Measurements from ENCODE around the gene UBL3.

UBL3 gene

GRCh38 chr13:29865934-29866333 lies 15.5 kb upstream of the UBL3 start (continued):
- TF ChIP-seq ZNF133 (tag by site-specific recombination; IDR thresholded peaks at IDR 0.05) = no peak

DNA sequence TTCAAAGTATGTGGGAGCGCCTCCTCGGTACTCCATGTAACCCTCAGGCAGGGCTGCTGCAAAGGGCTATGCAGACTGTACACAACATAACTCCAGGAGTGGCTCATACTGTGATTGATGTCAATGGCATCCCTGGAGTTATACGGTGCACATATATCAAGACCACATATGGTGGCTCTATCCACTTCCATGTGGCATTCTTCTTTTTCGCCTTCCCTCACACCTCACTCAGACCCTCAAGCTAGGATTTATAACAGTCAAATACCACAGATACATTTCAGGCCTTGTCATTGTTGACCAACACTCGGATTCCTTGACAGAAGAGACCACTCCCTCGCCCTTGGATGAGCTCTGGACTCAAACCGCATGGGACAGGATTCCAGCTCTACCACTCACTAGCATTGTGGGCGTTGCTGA lies 11.3 kb upstream of the UBL3 start:
- no peak for TF ChIP-seq ZNF184 (tag by site-specific recombination; IDR thresholded peaks at IDR 0.05)
- no peaks in the 10 kb centered on the region for H3K9me3 ChIP-seq (ENCODE audit: control insufficient read depth, insufficient read depth, low read depth, low read length)
- ChIA-PET POLR2A (interaction anchor here (1.1 kb wide), 1 partner anchor 11 kb away, joined by 3 read pairs; the partner anchor contains the start of gene UBL3), CTCF (no interaction called here)
- H3K4me3 ChIP-seq (ENCODE audit: low read depth, low read length) = no peak overlapping the region
- no peak overlapping the region for H3K27ac ChIP-seq (ENCODE audit: extremely low read depth, low read depth, low read length)
- H3K4me1 ChIP-seq (ENCODE audit: control insufficient read depth, insufficient read depth, low read length) = no peaks in the 10 kb centered on the region
- H3K36me3 ChIP-seq (ENCODE audit: control insufficient read depth in 2 of 2, insufficient read depth in 1 of 2, low read length in 2 of 2) = no peaks in the 10 kb centered on the region

DNA sequence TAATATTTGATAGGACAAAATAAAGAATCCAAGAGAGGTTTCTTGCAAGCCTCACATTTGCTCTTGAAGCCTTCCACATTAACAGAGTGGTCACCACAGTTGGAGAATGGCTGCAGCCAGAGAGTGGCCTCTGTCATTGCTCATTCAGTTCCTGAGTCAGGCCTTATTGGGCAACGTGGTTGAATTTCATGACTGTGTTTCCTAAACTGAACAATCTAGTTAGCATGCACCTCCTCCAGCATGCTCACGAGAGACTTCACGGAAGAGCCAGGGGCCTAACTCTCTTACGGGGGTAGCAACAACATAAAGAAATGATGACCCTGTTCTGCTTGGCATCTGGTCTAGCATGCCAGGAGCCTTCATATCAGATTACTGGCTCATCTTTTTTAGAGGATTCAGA lies 9.6 kb upstream of the UBL3 start:
- Histone ChIP-seq H3K4me1 (ENCODE audit: control insufficient read depth, insufficient read depth, low read length) (no peaks in the 10 kb centered on the region), H3K36me3 (ENCODE audit: control insufficient read depth in 2 of 2, insufficient read depth in 1 of 2, low read length in 2 of 2) (no peaks in the 10 kb centered on the region), H3K9me3 (ENCODE audit: control insufficient read depth, insufficient read depth, low read depth, low read length) (no peaks in the 10 kb centered on the region), H3K4me3 (ENCODE audit: low read depth, low read length) (no peak overlapping the region), H3K27ac (ENCODE audit: extremely low read depth, low read depth, low read length) (no peak overlapping the region)
- POLR2A ChIA-PET = no interaction called here
- TF ChIP-seq, protein P1, sequence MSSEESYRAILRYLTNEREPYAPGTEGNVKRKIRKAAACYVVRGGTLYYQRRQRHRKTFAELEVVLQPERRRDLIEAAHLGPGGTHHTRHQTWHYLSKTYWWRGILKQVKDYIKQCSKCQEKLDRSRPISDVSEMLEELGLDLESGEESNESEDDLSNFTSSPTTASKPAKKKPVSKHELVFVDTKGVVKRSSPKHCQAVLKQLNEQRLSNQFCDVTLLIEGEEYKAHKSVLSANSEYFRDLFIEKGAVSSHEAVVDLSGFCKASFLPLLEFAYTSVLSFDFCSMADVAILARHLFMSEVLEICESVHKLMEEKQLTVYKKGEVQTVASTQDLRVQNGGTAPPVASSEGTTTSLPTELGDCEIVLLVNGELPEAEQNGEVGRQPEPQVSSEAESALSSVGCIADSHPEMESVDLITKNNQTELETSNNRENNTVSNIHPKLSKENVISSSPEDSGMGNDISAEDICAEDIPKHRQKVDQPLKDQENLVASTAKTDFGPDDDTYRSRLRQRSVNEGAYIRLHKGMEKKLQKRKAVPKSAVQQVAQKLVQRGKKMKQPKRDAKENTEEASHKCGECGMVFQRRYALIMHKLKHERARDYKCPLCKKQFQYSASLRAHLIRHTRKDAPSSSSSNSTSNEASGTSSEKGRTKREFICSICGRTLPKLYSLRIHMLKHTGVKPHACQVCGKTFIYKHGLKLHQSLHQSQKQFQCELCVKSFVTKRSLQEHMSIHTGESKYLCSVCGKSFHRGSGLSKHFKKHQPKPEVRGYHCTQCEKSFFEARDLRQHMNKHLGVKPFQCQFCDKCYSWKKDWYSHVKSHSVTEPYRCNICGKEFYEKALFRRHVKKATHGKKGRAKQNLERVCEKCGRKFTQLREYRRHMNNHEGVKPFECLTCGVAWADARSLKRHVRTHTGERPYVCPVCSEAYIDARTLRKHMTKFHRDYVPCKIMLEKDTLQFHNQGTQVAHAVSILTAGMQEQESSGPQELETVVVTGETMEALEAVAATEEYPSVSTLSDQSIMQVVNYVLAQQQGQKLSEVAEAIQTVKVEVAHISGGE (tag by site-specific recombination; conservative IDR thresholded peaks at IDR 0.05; ENCODE audit: low read depth) = no peak
- TF ChIP-seq ZNF48 (tag by site-specific recombination; IDR thresholded peaks at IDR 0.05) (no peak), ZNF701 (tag by site-specific recombination; IDR thresholded peaks at IDR 0.05) (no peak), KLF16 (tag by site-specific recombination; IDR thresholded peaks at IDR 0.05) (no peak), ZNF670 (tag by site-specific recombination; IDR thresholded peaks at IDR 0.05; ENCODE audit: low read depth) (no peak), ZNF394 (tag by site-specific recombination; IDR thresholded peaks at IDR 0.05; ENCODE audit: borderline replicate concordance) (no peak), ZNF350 (tag by site-specific recombination; IDR thresholded peaks at IDR 0.05) (no peak), ZNF133 (tag by site-specific recombination; IDR thresholded peaks at IDR 0.05) (no peak), ZNF707 (tag by site-specific recombination; IDR thresholded peaks at IDR 0.05) (no peak), SP2 (tag by site-specific recombination; IDR thresholded peaks at IDR 0.05) (no peak), IKZF3 (tag by site-specific recombination; IDR thresholded peaks at IDR 0.05) (no peak)
- TF ChIP-seq, protein P2, sequence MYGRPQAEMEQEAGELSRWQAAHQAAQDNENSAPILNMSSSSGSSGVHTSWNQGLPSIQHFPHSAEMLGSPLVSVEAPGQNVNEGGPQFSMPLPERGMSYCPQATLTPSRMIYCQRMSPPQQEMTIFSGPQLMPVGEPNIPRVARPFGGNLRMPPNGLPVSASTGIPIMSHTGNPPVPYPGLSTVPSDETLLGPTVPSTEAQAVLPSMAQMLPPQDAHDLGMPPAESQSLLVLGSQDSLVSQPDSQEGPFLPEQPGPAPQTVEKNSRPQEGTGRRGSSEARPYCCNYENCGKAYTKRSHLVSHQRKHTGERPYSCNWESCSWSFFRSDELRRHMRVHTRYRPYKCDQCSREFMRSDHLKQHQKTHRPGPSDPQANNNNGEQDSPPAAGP (tag by site-specific recombination; IDR thresholded peaks at IDR 0.05) = no peak
- CTCF ChIA-PET = interaction anchor here (0.7 kb wide), 1 partner anchor 255 kb away, joined by 3 read pairs; no protein-coding TSS in a partner anchor

DNA sequence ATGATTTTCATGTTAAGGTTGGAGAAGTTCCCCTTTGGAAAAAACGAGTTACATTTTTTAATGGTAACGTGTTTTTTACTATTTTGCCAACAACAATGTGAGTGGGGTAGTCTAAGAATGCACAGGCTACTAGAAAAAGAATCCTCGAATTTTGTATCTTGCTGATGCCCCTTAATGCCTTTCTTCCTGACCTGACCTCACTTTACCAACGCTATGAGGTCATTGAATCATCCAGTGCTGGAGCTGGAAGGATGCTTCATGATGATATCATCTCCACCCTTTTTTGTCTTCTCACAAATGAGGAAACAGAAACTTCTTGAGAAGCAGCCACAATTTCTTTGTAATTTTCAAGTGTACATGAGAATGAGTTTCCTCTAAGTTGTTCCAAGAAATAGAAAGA lies 8.2 kb upstream of the UBL3 start:
- CTCF ChIA-PET = no interaction called here
- POLR2A ChIA-PET = interaction anchor here (0.5 kb wide), 1 partner anchor 21 kb away, joined by 3 read pairs; no protein-coding TSS in a partner anchor
- TF ChIP-seq SCRT1 (tag by site-specific recombination; IDR thresholded peaks at IDR 0.05; ENCODE audit: borderline replicate concordance) (no peak), ZNF704 (tag by site-specific recombination; IDR thresholded peaks at IDR 0.05) (no peak), ZNF311 (tag by site-specific recombination; IDR thresholded peaks at IDR 0.05; ENCODE audit: borderline replicate concordance) (no peak), RBAK (tag by site-specific recombination; IDR thresholded peaks at IDR 0.05) (no peak), ZBTB7A (tag by site-specific recombination; IDR thresholded peaks at IDR 0.05; ENCODE audit: low read depth) (no peak), ZSCAN5A (tag by site-specific recombination; IDR thresholded peaks at IDR 0.05) (no peak)
- TF ChIP-seq, protein P3, sequence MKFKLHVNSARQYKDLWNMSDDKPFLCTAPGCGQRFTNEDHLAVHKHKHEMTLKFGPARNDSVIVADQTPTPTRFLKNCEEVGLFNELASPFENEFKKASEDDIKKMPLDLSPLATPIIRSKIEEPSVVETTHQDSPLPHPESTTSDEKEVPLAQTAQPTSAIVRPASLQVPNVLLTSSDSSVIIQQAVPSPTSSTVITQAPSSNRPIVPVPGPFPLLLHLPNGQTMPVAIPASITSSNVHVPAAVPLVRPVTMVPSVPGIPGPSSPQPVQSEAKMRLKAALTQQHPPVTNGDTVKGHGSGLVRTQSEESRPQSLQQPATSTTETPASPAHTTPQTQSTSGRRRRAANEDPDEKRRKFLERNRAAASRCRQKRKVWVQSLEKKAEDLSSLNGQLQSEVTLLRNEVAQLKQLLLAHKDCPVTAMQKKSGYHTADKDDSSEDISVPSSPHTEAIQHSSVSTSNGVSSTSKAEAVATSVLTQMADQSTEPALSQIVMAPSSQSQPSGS (tag by site-specific recombination; IDR thresholded peaks at IDR 0.05; ENCODE audit: low read depth) = peak; percentile 69
- TF ChIP-seq, protein P4, sequence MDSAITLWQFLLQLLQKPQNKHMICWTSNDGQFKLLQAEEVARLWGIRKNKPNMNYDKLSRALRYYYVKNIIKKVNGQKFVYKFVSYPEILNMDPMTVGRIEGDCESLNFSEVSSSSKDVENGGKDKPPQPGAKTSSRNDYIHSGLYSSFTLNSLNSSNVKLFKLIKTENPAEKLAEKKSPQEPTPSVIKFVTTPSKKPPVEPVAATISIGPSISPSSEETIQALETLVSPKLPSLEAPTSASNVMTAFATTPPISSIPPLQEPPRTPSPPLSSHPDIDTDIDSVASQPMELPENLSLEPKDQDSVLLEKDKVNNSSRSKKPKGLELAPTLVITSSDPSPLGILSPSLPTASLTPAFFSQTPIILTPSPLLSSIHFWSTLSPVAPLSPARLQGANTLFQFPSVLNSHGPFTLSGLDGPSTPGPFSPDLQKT (IDR thresholded peaks at IDR 0.05; ENCODE audit: borderline replicate concordance, low read depth, low read length) = no peak

More for the DNA sequence above, 8.2 kb upstream of the UBL3 start:
- Histone ChIP-seq H3K36me3 (ENCODE audit: control insufficient read depth in 2 of 2, insufficient read depth in 1 of 2, low read length in 2 of 2) (no peaks in the 10 kb centered on the region), H3K4me3 (ENCODE audit: low read depth, low read length) (no peak overlapping the region), H3K9me3 (ENCODE audit: control insufficient read depth, insufficient read depth, low read depth, low read length) (no peaks in the 10 kb centered on the region), H3K27ac (ENCODE audit: extremely low read depth, low read depth, low read length) (no peak overlapping the region), H3K4me1 (ENCODE audit: control insufficient read depth, insufficient read depth, low read length) (no peaks in the 10 kb centered on the region)
